ENCODE data around the gene CMSS1. TPM values are rescaled to one million over a fixed set of nuclear protein-coding genes. Genes with fewer than 3 reads are reported as not detected.

Gene CMSS1
- total and polyA plus RNA-seq, 4 donors: 3.8 to 19.5 (median 7.5) TPM

DNA sequence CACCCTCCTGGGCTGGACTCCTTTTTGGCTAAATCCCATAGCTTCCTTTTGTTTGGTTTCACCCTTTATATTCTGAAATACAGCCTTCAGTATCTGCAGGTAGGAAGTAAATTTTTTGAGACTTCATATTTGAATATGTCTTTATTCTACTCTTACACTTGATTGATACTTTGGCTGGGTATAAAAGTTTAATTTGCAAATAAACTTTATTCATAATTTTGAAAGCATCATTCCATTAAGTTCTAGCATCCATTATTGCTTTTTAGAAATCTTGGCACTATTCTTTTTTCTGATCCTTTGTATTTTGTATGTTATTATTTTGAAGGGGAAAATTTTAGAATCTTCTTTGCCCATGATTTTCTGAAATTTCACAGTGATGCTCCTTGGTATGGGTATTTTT lies 337.9 kb downstream of the CMSS1 start (continued):
- no peak for TF ChIP-seq EGR1 (IDR thresholded peaks at IDR 0.05; ENCODE audit: low read depth in 2 of 2)
- TF ChIP-seq, protein P1, sequence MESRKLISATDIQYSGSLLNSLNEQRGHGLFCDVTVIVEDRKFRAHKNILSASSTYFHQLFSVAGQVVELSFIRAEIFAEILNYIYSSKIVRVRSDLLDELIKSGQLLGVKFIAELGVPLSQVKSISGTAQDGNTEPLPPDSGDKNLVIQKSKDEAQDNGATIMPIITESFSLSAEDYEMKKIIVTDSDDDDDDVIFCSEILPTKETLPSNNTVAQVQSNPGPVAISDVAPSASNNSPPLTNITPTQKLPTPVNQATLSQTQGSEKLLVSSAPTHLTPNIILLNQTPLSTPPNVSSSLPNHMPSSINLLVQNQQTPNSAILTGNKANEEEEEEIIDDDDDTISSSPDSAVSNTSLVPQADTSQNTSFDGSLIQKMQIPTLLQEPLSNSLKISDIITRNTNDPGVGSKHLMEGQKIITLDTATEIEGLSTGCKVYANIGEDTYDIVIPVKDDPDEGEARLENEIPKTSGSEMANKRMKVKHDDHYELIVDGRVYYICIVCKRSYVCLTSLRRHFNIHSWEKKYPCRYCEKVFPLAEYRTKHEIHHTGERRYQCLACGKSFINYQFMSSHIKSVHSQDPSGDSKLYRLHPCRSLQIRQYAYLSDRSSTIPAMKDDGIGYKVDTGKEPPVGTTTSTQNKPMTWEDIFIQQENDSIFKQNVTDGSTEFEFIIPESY (IDR thresholded peaks at IDR 0.05): no peak

DNA sequence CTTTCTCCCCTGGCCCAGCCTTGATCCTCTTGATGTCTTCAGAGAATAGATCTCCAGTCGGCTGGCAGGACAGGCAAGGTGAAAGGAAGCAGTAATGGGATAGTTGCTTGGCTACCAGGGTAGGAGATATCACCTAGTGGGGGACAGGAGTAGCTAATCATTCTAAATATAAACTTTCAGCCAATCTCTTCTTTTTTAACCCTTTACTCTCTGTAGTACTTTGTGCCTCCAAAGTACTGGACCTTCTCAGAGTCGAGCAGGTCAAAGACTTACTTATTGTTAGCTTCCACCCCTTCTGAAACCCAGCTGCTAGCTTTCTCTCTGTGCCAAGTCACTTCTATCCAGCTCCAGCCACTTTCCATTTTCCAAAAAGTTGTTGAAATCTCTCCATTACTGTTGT lies 340.0 kb downstream of the CMSS1 start:
- H3K4me3 ChIP-seq (ENCODE audit: low read depth in 1 of 3, low read length in 3 of 3): no peak overlapping the region
- peaks cover 0 to 8% (median 5%) of the 10 kb centered on the region in 4 donors for H3K4me1 ChIP-seq (ENCODE audit: control insufficient read depth in 4 of 4, insufficient read depth in 4 of 4, low read length in 3 of 4)
- no peaks in the 10 kb centered on the region for H3K27me3 ChIP-seq (ENCODE audit: control insufficient read depth in 4 of 4, insufficient read depth in 4 of 4, low read length in 3 of 4)
- TF ChIP-seq, protein P2, sequence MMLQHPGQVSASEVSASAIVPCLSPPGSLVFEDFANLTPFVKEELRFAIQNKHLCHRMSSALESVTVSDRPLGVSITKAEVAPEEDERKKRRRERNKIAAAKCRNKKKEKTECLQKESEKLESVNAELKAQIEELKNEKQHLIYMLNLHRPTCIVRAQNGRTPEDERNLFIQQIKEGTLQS (IDR thresholded peaks at IDR 0.05): no peak
- no peak for TF ChIP-seq GABPA (IDR thresholded peaks at IDR 0.05 in 1 of 2, conservative IDR thresholded peaks at IDR 0.05 in 1 of 2)
- no peak for TF ChIP-seq FOXA1 (IDR thresholded peaks at IDR 0.05)
- TF ChIP-seq SP1 (IDR thresholded peaks at IDR 0.05): no peak
- TF ChIP-seq REST (IDR thresholded peaks at IDR 0.05): no peak
- H3K9me3 ChIP-seq (ENCODE audit: control insufficient read depth in 4 of 4, low read length in 3 of 4): peaks cover 0 to 6% (median under 1%) of the 10 kb centered on the region in 4 donors
- H3K36me3 ChIP-seq (ENCODE audit: control insufficient read depth in 4 of 4, insufficient read depth in 3 of 4, low read depth in 1 of 4, low read length in 3 of 4): no peaks in the 10 kb centered on the region
- H3K27ac ChIP-seq (ENCODE audit: low read depth in 1 of 2, low read length in 2 of 2): no peak overlapping the region
- WGBS: 90% methylated on average over 2 of the region's 2 CpGs
- no peak for DNase-seq (ENCODE audit: low spot score)
- no peak overlapping the region for H3K9ac ChIP-seq (ENCODE audit: low read depth in 1 of 2, low read length in 2 of 2)

GRCh38 chr3:100158918-100159330 lies 341.3 kb downstream of the CMSS1 start:
- WGBS: 59% methylated on average over 2 of the region's 2 CpGs
- DNase-seq (ENCODE audit: low spot score): no peak
- no peak overlapping the region for H3K27ac ChIP-seq (ENCODE audit: low read depth in 1 of 2, low read length in 2 of 2)

More at GRCh38 chr3:100158918-100159330, 341.3 kb downstream of the CMSS1 start:
- TF ChIP-seq, protein P1 (IDR thresholded peaks at IDR 0.05): no peak
- no peak for TF ChIP-seq HNF4G (IDR thresholded peaks at IDR 0.05)
- no peak for TF ChIP-seq FOXA1 (IDR thresholded peaks at IDR 0.05)
- TF ChIP-seq JUND (IDR thresholded peaks at IDR 0.05): no peak
- TF ChIP-seq FOXA2 (IDR thresholded peaks at IDR 0.05): no peak
- peaks cover 0 to 8% (median 5%) of the 10 kb centered on the region in 4 donors for H3K4me1 ChIP-seq (ENCODE audit: control insufficient read depth in 4 of 4, insufficient read depth in 4 of 4, low read length in 3 of 4)
- H3K4me3 ChIP-seq (ENCODE audit: low read depth in 1 of 3, low read length in 3 of 3): no peak overlapping the region
- no peaks in the 10 kb centered on the region for H3K27me3 ChIP-seq (ENCODE audit: control insufficient read depth in 4 of 4, insufficient read depth in 4 of 4, low read length in 3 of 4)
- no peaks in the 10 kb centered on the region for H3K36me3 ChIP-seq (ENCODE audit: control insufficient read depth in 4 of 4, insufficient read depth in 3 of 4, low read depth in 1 of 4, low read length in 3 of 4)
- no peak overlapping the region for H3K9ac ChIP-seq (ENCODE audit: low read depth in 1 of 2, low read length in 2 of 2)
- H3K9me3 ChIP-seq (ENCODE audit: control insufficient read depth in 4 of 4, low read length in 3 of 4): peaks cover 0 to 6% (median under 1%) of the 10 kb centered on the region in 4 donors
